HG03108 (cell line): ENCODE data around the gene MMP7.
"Not testable (repeated sequence)": the region's sequence is repeated elsewhere in the genome, so short reads cannot be mapped to it uniquely, and the experiment has no call there.

ENCODE experiments used
- ATAC-seq: cut with Tn5 transposase; IDR thresholded peaks from one replicate; pipeline ENCODE4 v1.9.1; 2021; ENCODE audit warnings: moderate library complexity; ENCODE audit not compliant: unreplicated experiment

MMP7 gene

DNA sequence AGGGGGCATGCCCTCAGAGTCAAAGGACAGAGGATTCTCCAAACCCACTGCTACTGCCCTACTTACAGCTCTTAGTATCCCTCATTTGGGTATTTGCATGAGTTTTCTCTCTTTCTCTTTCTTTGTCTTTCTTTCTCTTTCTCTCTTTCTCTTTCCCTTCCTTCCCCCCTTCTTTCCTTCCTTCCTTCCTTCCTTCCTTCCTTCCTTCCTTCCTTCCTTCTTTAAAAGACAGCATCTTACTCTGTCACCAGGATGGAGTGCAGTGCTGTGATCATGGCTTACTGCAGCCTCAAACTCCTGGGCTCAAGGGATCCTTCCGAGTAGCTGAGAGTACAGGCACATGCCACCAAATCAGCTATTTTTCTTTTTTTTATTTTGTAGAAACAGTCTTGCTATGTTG, 14.0 kb upstream of the MMP7 start:
- ATAC-seq, result no peak

DNA sequence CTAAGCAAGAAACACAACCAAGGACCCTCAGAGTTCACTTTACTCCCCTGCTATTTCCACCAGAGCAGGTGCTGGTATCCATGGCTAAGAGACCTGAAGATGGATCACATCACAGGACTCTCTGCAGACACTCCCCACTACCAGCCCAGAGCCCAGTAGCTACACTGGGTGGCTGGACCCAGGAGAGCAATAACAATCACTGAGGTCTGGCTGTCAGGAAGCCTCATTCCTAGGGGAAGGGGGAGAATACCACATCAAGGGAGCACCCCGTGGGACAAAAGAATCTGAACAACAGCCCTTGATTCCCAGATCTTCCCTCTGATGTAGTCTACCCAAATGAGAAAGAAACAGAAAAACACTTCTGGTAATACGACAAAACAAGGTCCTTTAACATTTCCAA, 9.0 kb upstream of the MMP7 start:
- no peak for ATAC-seq

DNA sequence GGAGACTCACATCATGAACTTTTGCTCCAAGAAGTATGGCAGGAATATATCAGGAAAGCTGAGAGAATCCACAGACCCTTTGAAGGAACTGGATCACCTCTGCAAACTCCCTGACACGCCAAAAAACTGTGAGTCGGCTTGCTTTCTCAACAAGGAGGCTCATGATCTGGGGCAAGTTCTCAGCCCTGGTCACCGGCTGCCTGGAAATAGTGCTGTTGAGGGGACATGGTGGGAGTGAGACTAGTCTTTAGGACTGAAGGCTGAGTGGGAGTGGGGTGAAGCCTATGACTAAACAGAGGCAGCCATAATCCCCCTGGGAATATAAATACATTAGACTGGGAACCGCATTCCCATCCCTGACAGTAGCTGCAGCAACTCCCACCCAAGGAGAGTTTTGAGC, 8.4 kb upstream of the MMP7 start:
- no peak for ATAC-seq

DNA sequence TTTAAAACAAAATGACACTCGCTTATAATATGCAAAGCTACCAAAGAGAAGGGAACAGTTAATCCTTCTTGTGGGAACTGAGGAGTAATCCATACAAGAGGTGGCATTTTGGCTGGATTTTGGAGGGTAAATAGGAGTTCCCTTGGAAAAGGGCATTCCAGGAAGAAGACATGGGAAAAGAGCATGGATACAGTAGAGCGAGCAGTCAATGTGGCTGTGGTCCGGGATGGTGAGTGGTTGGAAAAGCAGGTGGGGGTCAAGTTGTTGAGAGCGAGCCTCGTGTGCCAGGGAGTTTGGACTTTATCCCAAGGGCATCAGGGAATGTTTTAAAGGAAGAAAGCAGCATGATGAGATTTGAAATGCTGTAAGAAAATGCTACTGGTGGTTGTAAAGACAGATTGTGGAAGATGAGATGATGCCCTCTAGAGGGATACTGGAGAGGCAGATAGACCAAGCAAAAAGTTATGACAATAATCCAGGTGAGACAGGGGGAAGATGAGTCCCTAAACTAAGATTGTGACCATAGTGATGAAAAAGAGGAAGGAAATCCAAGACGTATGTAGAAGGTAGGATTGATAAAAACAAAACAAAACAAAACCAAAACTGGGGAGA, 3.8 kb upstream of the MMP7 start:
- no peak for ATAC-seq

DNA sequence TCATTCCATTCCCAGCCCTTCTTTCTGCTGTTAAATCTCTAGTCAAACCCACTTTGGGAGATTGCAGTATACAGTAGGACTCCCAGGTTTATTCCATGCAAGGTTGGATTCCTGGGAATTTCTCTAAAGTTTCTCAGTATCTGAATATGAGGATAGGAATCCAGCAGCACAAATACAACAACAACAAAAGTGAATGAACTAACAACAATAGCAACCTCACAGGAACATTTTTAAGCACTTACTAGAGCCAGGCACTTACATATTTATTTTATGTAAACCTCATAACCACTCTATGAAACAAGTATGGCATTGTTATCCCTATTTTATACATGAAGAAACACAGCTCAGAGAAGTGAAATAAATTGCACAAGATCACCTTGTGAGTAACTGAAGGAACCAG, 1.9 kb downstream of the MMP7 start:
- no peak for ATAC-seq

DNA sequence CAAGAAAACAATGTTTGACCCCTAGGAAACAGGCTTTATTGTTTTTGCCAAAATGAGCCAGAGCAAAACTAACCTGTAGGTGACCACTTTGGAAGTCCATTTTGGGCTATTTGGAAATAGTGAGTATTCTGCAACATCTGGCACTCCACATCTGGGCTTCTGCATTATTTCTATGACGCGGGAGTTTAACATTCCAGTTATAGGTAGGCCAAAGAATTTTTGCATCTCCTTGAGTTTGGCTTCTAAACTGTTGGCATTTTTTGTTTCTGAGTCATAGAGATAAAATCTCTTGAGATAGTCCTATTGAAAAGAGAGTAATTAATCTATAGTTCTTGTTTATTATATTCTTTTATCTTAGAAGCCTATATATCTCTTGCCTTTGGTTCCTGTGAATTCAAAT, 2.9 kb downstream of the MMP7 start:
- ATAC-seq, result no peak

DNA sequence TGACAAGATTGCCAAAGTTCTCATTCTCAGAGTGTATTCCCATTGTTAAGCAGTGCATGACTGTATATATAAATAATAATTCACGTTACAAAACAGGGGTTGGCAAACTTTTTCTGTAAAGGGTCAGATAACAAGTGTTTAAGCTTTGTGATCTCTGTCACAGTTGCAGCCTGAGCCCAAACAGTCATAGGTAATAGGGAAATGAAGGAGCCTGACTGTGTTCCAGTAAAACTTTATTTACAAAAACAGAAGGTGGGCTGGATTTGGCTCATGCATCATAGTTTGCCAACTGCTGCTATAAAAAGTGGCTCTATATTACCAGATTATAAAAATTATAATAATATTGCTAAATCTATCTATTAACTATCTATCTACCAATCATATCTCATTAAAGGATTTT, 3.5 kb downstream of the MMP7 start:
- ATAC-seq, result no peak

DNA sequence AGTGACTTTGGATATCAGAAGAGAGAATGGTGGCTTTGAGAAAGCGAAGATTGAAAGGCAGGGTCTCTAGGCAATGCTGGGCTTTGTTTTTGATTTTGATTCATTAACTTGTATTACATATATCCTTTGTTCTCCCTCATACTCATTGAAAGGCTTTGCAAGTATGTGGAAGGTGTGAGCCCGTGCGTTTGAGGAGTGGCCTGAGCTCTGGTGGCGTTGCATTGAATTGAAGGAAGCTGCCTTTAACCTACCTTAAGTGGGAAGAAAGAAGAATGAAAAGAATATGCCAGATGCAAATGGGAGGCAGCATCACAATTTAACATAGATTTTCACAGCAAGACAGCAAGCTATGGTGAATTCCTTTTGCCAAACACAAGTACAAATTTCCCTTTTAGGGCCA, 6.7 kb downstream of the MMP7 start:
- no peak for ATAC-seq

DNA sequence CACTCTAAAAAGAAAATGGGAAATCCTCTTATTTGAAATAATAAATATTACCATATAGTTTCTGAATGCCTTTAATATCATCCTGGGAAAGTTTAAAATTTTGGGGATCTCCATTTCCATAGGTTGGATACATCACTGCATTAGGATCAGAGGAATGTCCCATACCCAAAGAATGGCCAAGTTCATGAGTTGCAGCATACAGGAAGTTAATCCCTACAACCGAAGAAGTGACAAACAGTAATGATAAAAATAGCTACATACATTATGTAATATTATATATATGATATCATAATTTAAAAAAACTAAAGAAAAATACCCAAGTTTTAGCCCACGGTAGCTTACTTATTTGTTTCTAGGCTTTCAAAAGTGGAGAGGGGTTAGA, 7.4 kb downstream of the MMP7 start:
- ATAC-seq, result no peak

DNA sequence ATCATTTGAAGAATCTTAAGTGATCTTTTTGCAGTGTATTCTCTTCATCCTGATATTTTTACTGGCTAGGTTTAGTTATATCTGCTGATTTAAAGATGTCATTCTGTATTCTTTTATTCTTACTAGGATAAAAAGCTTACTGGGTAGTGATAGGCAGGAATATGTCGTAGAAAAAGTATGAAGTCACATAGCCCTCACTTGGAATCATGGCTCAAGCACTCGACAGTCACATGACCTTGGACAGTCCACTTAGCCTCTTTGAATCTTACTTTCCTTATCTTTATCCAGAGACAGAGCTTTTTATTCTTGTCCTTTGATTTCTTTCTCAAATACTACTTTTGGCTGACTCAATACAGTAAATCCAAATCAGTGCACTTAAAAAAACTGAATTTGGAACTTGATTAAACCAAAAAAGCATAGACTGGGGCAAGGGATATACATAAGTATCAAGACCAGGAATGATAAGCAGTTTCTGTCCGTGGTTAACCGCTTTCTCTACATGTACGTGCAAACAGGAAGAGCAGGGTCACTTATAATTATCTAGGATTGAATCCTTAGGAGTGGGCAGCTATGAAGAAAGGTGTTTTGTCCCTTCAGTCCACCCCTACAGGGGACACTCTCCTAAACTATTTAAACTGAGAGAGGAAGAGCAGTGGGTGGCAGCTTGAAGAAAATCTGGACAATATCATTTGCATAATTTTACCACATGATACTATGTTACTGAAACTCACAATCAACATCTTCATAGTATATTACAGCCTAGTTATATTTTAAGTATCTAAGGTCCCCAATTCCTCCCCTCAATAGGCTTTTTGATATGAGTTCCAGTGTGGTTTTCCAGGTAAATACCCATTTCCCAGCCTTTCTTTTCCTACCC, 8.0 kb downstream of the MMP7 start:
- no peak for ATAC-seq

DNA sequence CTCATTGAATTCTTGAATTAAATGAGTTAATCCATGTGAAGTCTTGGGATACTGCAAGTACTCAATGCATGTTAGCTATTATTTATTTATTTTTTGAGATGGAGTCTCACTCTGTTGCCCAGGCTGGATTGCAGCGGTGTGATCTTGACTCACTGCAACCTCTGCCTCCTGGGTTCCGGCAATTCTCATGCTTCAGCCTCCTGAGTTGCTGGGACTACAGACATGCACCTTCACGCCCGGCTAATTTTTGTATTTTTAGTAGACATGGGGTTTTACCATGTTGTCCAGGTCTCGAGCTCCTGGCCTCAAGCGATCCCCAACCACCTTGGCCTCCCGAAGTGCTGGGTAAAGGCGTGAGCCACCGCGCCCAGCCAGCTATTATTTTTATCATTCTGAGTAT, 9.4 kb downstream of the MMP7 start:
- no peak for ATAC-seq

DNA sequence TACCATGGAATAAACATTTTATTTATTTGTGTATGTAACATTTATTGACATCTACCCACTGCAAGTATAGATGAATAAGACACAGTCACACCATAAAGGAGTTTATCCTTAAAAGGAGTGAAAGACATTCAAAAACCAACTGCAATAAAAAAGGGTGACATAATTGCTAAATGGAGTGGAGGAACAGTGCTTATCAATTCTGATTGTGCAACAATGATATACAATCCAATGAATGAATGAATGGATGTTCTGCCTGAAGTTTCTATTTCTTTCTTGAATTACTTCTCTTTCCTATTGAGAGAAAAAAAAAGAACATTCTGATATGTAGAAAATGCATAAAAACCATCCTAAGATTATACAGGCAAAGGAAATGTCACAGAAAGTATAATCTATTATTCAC, 10.0 kb downstream of the MMP7 start:
- no peak for ATAC-seq

DNA sequence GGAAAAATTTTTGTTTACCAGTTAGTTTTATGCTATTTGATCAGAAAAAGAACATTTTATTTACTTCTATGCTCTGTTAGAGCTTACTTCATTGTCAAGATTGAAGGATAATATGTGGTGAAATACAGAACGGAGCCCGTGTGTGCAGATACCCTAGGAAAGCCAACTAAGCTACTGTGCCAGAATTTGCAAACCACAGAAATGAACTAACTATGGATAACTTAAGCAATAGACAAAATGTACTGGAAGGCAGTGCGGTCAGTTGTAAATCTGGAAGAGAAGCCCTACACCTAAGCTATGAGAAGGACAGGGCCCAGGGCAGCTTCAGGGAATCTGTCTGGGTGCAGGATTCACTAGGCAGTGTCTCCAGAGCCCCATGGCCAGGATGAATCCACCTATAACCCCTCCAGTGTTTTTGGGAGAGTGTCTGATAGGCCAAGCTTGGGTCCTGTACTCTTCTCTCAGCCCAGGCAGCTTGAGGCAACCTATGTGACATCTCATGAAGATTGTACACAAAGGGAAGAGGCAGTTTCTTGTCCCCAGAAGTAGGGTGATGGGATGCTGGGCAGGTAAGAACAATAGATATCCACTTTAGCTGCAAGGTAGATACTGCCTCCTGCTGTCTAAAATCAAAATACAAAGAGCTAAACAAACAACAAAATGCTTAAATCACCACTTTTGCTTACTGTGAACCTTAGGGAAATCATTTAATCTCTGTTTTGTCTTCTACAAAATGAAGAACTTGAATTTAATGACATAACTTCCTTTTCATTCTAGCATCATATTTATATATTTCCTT, 12.1 kb downstream of the MMP7 start:
- ATAC-seq, result no peak

DNA sequence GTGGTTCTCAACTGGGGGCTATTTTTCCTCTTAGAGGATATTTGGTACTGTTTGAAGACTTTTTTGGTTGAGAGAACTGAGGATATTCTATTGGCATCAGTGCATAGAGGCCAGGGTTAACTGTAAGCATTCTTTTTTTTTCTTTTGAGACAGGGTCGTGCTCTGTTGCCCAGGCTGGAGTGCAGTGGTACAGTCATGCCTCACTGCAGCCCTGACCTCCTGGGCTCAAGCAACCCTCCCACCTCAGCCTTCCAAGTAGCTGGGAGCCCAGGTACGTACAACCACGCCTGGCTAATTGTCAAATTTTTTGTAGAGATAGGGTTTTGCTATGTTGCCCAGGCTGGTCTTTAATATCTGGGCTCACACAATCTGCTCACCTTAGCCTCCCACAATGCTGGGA, 12.9 kb downstream of the MMP7 start:
- no peak for ATAC-seq

DNA sequence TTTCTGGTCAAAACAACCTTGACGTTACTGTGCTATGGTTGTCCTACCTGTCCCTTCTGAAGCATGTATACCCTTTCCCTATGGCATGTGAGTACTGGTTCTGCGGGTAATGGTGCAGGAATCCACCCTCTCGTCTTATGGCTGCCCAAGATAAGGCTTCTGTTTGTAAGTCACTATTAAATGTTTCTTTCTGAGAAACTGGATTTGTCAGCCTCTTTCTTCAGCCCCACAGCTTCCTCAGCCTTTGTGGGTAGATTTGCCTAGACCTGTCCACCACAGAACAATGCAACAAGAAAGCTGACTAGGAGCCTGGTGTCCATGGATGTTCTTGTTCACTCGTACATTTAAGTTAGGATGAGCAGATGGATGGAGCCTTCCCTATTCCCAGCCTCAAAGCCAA, 14.4 kb downstream of the MMP7 start:
- no peak for ATAC-seq

DNA sequence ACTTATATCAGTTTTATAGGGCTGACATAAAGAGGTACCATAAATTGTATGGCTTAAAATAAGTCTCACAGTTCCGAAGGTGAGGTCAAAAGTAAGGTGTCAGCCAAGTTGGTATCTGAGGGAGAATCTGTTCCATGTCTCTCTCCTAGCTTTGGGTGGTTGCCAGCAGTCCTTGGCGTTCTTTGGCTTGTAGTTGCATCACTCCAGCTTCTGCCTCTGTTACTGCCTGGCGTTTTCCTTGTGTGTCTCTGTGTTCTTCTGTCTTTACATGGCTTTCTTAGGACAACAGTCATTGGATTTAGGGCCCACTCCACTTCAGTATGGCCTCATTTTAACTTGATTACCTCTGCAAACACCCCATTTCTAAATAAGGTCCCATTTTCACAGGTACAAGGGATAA, 16.7 kb downstream of the MMP7 start:
- no peak for ATAC-seq

DNA sequence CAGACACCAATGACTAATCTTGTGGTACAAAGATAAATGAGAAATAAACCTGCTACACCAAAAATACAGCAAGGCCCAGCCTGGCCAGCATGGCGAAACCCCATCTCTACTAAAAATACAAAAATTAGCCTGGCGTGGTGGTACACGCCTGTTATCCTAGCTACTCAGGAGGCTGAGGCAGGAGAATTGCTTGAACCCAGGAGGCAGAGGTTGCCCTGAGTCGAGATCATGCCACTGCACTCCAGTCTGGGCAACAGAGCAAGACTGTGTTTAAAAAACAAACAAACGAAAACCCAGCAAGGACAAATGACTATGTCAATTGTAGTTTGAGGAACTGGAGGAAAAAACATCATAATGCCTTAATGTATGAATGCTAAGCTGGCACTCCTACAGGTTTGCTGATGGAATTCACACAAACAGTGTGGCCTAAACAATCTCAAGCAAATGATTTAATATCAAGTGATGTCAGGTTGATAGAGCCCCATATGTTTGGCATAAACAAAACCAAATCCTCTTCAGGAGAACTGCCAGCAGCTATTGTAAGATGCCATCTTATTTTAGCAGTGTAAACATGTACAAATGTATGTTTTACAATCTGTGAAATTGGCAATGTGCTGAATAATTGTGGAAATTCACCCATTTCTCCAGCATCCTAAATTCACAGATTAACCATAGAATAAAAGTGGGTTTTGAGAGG, 20.0 kb downstream of the MMP7 start:
- ATAC-seq, result no peak

DNA sequence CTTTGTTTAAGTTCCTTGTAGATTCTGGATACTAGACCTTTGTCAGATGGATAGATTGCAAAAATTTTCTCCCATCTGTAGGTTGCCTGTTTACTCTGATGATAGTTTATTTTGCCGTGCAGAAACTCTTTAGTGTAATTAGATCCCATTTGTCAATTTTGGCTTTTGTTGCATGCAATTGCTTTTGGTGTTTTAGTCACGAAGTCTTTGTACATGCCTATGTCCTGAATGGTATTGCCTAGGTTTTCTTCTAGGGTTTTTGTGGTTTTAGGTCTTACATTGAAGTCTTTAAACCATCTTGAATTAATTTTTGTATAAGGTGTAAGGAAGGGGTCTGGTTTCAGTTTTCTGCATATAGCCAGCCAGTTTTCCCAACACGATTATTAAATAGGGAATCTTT, 27.7 kb downstream of the MMP7 start:
- not testable (repeated sequence) for ATAC-seq

DNA sequence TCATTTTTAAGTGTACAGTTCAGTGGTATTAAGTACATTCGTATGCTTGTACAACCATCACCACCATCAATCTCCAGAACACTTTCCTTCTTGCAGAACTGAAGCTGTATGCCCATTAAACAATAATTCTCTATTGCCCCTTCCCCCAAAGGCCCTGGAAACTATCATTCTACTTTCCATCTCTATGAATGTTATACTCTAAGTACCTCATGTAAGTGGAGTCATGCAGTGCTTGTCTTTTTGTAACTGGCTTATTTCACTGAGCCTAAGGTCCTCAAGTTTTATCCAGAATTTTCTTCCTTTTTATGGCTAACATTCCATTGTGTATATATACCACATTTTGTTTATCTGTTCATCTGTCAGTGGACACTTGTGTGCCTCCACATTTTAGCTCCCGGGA, 29.7 kb downstream of the MMP7 start:
- ATAC-seq, result no peak

DNA sequence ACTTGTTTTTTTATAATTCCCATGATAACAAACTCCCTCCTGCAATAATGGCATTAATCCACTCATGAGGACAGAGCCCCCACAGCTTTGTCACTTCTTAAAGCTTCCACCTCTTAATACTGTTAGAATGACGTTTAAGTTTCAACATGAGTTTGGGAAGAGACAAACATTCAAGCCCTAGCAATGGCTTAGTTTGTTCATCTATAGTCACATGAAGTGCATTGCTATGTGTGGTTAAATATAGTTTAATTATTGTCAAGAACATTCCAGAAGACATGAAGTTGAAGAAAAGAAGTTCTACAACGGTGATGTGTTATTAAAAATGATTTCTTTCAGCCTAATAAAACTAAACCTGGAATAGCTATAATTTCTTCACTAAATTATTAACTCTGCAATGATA, 30.6 kb downstream of the MMP7 start:
- ATAC-seq, result no peak

DNA sequence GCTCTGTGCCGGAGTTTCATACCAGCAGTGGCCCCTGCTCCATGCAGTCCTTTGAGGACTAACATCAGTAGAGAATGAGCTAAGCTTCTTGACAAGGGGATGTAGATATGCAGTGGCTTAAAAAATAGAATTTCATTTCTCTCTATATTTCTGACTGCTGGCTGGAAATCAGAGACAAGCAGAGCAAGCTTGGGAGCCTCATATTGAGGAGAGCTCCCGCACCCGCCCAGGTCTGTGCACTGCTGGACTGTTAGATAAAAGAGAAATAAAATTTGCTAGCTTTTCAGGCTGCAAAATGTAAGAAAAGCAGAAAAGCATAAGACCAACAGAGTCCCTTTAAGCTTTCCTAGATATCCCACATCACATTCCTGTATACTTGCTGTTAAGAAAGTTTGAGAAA, 31.4 kb downstream of the MMP7 start:
- ATAC-seq, result no peak
